AG10803 (cell line): ENCODE measurements around the gene CDK11B.

Experiments used
- DNase-seq: peaks from one replicate; pipeline ENCODE4 v3.0.0; 2010; ENCODE audit warnings: low read depth
- H3K4me3 ChIP-seq: 2 replicates; pipeline ENCODE4 v1.5.1; 2011; ENCODE audit warnings: mild to moderate bottlenecking, low read length, control low read depth
- CTCF ChIP-seq: conservative IDR thresholded peaks from 2 replicates; pipeline ENCODE4 v1.5.1; 2011; ENCODE audit warnings: mild to moderate bottlenecking, low read length, control low read depth, inconsistent platforms

Gene CDK11B

DNA sequence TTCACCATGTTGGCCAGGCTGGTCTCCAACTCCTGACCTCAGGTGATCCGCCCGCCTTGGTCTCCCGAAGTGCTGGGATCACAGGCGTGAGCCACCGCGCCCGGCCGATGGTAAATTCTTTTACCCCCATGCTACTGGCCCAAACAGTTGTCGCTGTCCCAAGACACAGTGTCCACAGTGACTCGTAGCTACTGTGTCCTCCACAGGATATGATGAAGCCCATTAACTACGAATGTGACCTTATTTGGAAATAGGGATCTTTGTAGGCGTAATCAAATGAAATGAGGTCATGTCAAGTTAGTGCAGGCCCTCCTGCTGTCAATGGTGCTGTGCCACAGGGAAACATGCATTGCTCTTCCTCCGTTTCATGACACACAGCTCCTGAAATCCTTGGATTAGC is 67.4 kb downstream of the CDK11B start:
- H3K4me3 ChIP-seq: no peak overlapping the region
- DNase-seq: no peak
- no peak for TF ChIP-seq CTCF
